ENCODE results near the gene SSB.
"Not testable (repeated sequence)": the region's sequence is repeated elsewhere in the genome, so short reads cannot be mapped to it uniquely, and the experiment has no call there.

Gene SSB

GRCh38 chr2:169798718-169799592 lies at the start of gene SSB:
Gene SSB, plus strand, starts transcription at chr2:169798871. Its CDS starts 2,090 bp downstream, at chr2:169800961.
- DNase-seq = peak; percentile 92 to 95

- DNase-seq = no peak
Observed at GRCh38 chr2:169752752-169753151, 45.9 kb upstream of the SSB start.

DNA sequence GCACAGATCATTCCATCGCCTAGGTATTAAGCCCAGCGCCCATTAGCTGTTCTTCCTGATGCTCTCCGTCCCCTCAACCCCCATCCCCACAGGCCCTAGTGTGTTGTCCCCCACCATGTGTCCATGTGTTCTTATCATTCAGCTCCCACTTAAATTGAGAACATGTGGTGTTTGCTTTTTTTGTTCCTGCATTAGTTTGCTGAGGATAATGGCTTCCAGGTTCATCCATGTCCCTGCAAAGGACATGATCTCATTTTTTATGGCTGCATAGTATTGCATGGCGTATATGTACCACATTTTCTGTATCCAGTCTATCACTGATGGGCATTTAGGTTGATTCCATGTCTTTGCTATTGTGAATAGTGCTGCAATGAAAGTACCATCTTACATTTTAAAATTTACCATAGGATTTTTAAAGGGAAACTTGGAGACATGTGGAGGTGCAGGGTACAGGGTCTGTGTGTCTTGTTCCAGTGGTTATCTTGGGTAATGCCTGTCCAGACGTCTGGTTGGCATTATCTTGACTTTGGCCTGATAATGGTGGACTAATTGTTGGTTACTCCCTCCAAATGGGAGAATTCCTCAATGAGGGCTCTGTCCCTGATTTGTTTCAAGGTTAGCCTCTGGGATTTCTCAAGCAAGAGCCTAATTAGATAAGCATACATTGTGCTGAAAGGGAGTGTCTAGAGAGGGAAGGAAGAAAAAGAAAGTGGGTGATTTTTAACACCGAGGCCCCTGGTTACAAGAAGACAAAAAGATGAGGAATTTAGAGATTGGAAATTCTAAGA lies 43.4 kb upstream of the SSB start:
- DNase-seq = no peak

GRCh38 chr2:169756342-169756741 lies 42.3 kb upstream of the SSB start:
- no peak for DNase-seq

DNA sequence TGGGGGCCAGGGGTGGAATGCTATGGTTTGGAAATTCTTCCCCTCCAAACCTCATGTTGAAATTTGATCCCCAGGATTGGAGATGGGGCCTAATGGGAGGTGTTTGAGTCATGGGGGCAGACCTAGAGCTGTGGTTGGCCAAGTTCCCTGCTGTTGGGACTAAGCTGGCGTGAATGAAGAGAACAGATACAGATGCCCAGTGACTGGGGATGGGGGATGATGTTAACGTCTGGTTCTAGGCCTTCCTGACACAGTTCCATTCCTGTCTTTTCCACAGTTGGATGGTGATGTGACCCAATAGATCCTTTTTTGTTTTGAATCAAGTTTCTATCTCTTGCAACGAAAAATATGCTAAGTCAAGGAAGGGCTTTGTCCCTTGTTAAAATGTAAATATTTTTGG lies 41.3 kb upstream of the SSB start:
- no peak for DNase-seq

GRCh38 chr2:169757778-169758177 lies 40.9 kb upstream of the SSB start:
- DNase-seq = no peak

DNA sequence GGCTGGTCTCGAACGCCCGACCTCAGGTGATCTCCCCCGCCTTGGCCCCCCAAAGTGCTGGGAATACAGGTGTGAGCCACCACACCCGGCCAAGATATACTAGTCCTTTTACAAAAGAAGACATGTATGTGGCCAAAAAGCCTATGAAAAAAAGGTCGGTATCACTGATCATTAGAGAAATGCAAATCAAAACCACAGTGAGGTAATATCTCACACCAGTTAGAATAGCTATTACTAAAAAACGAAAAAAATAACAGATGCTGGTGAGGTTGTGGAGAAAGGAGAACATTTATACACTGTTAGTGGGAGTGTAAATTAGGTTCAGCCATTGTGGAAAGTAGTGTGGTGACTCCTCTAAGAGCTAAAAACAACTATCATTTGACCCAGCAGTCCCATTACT lies 38.7 kb upstream of the SSB start:
- no peak for DNase-seq

- DNase-seq = not testable (repeated sequence)
Observed at GRCh38 chr2:169760798-169761197, 37.9 kb upstream of the SSB start.

DNA sequence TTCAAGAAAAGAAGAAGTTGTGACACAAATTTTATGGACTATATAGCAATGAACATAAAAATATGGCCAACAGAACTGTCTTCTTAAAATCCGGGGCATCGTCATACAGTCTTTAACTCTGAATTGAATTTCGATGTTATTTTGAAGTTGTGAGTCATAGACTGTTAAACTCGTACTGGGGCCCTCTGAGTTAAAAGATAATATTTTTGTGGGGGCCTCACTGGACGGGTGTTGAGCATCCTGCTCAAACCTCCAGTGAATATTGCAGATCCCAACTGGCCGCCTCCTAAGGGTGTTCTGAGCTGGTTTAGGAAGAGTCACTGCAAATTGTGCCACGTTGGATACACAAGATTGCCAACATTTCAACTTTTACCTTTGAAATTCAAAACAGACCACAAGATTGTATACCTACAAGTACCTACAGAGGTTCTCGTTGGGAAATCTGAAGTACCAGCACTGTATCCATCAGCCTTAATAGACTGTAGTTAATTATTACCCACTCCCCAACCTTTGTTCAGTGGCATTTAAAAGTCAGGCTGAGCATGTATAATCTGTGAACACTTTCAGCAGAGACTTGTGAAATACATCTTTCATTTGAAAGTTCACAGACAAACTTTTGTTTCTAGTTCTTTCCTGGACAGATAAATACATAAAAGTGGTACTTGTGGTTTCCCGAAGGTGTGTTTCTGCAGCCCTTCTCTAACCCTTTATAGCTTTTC lies 37.3 kb upstream of the SSB start:
- DNase-seq = no peak

DNA sequence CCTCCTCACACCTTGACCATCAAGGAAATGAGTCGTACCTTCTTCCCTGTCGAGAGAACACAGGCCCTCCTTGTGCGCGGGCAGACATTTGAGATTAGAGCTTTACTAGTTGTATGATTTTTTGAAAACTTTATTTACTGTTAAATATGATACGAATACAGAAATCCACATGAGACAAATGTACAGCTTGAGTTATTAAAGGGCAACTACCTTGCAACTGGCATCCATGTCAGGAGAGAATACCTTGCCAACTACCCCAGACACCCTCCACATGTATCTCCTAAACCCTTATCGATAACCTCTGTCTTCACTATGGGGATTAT lies 36.7 kb upstream of the SSB start:
- DNase-seq = no peak

- no peak for DNase-seq
Observed at GRCh38 chr2:169765523-169765922, 33.1 kb upstream of the SSB start.

DNA sequence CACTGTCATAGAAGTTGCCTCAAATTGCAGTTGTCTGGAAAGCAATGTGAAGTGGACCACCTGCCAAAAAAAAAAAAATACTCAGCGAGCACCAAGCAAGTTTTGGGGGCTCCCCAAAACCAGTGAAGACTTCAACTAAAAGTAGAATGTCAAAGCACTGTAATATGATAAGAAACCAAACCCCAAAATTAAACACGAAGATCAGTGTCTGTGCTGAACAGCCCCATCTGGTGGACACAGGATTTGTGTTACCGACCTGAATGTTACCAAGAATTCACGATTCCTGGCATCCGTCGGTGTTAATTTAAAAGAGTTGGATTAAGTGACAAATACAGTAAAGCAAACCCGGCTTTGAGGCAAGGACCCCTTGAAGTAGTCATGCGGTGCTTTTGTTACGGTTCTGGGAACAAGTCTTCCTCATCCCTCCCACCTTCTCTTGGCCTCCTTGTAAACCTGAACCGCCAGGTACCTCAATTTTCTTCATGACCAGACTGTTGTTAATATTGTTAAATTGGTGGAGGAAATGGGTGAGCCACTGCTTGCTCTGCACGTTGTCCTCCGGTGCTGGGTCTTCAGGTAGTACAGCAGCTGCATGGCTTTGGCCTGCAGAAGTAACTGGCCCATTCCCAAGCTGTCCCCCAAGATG lies 31.3 kb upstream of the SSB start:
- DNase-seq = peak; percentile 49 to 69

DNA sequence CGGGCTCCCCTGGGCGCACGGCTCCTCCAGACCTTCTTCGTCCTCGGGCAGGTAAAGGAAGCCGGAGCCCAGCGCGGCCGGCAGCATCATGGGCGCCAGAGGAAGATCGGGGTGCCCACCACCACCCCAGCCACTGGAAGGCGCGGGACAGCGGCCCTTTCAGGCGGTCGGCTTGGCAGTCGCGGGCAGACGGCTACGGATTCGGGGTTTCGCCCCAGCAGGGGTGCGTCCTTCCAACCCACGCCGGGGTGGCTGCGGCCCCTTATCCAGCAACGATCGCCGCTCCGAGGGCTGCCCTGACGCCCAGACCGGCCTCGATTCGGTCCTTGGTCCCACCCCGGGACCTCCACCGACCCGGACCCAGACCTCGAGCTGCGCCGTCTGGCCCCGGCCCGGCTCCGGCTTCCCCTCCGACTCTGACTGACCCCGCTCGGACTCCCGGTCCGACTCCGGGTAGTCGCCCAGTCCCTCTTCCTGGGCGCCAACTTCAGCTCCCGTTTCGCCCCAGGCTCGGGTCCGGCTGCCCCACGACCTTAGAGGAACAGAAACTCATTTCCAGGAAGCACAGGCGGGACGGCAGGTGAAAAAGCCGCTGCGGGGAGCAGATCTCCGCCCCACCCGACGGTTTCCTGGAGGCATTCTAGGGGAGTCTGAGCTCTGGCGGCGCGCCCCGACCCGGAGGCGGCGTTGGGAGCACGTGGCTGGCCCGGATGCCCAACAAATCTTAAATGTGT lies 30.2 kb upstream of the SSB start:
- DNase-seq = peak; percentile 20 to 48

DNA sequence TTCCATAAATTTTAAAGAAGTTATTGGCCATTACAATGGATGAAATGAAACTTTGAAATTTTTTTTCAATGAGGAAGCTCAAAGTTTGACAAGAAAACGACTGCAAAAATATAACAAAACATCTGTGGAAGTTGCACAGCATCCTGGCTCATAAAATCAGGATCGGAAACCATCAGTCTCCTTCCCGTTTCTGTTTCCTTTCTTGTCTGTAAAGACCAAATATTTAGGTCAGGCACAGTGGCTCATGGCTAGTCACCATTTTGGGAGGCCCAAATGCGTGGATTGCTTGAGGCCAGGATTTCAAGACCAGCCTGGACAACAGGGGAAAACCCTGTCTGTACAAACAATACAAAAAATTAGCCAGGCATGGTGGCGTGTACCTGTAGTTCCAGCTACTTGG lies 27.6 kb upstream of the SSB start:
- DNase-seq = no peak

GRCh38 chr2:169771612-169772011 lies 27.1 kb upstream of the SSB start:
- no peak for DNase-seq

DNA sequence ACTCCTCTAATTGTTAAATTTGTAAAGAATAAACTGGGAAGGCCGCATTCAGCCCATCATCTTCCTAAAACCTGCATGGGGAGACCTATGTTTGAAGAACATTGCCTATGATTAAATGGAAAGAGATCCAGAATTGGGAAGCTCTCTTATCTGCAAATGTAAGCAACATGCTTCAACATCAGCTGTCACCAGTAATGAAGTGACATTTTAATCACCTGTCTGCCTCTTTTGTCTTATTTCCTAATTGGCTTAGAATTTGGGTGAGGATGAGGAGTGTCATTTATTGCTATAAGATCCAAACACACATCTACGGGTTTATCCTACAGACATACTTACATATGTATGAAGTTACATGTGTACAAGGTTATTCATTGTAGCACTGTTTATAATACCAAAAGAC lies 26.0 kb upstream of the SSB start:
- DNase-seq = no peak

DNA sequence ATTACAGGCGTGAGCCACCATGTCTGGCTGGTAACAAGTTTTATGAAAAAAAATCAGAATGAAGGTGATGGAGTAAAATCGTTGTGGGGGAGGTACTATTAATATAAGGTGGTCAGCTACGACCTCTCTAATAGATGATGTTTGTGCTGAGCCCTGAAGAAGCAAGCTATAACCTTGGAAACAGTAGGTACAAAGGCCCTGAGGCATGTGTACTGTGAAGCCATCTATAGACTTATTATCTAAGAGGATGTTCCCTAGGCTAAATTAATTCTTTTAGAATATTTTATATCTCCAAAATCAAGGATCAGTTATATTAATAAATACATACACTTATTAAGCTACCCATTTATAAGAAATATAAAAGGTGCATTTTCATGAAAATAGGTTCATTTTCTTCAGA lies 23.3 kb upstream of the SSB start:
- DNase-seq = no peak

DNA sequence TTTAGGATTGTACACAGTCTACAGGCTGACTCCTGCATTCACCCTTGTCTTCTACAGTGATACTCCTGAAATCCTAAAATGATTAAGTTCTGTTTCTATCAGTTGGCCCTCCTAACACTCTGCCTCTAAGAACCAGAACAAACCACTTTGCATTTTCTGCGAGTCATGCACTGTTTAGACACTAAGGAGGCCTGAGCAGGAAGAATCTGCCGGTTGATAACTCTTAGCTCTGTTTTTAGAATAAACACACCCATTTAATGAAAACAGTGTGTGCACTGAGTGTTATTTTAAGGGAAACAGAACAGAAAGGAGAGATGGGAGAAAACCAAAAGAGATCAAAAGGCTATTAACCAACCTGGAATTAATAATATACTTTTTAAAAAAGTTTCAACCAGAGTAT lies 22.9 kb upstream of the SSB start:
- DNase-seq = no peak

GRCh38 chr2:169776252-169776761 lies 22.4 kb upstream of the SSB start:
- no peak for DNase-seq

DNA sequence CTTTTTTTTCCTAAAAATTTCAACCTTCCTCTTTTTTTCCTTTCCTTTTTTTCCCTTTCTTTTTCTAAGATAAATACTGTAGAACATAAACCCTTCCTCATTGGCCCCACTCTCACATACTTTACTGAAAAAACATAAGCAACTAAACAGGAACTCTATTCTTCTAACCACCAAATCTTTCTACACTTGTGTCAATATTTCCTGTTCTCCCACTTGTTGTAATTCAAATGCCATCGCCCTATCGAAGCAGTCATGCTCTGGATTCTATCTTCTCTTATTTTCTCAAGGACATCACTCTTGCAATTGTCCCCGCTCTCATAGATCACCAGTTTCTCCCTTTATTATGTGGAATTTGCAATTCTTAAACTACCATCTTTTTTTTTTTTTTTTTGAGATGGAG lies 20.2 kb upstream of the SSB start:
- DNase-seq = no peak

DNA sequence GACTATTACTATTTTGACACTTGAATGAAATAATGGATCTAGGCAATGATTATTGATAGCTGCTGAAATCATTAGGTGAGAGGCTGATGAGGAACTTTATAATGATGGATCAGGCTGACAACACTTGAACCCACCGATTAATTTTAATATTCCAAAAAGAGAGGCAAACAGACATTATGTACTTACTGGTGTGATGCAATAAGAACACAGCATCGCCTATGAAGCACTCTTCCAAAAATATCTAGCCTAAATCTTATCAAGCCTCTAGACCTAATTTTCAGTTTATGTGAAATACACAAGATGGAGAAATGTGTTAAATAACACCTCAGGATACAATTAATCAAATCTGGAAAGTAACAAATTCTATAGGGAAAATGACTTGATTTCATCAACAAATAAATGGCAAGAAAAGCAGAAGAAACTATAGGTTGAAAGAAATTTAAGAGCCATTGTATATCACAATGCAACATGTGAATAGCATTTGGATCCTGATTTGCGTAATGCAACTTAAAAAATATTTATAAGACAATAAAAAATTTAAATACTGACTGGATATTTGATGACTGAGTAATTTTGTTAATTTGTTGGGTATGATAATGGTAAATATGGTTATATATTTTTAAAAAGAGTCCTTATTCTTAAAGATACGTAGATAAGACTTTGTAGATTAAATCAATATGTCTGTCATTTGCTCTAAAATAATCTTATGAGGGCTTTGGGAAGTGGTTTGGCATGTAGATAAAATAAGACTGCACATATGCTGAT lies 17.2 kb upstream of the SSB start:
- DNase-seq = no peak

Data from CD4-positive, alpha-beta T cell treated with Interleukin-1 beta for 1 hour (primary cell).